Measurements from ENCODE around the gene KCP. TPM values are rescaled to one million over a fixed set of nuclear protein-coding genes. Genes with fewer than 3 reads are reported as not detected.

The KCP gene
- total RNA-seq, 1 donor from 2014 or later, result 1.5 TPM

DNA sequence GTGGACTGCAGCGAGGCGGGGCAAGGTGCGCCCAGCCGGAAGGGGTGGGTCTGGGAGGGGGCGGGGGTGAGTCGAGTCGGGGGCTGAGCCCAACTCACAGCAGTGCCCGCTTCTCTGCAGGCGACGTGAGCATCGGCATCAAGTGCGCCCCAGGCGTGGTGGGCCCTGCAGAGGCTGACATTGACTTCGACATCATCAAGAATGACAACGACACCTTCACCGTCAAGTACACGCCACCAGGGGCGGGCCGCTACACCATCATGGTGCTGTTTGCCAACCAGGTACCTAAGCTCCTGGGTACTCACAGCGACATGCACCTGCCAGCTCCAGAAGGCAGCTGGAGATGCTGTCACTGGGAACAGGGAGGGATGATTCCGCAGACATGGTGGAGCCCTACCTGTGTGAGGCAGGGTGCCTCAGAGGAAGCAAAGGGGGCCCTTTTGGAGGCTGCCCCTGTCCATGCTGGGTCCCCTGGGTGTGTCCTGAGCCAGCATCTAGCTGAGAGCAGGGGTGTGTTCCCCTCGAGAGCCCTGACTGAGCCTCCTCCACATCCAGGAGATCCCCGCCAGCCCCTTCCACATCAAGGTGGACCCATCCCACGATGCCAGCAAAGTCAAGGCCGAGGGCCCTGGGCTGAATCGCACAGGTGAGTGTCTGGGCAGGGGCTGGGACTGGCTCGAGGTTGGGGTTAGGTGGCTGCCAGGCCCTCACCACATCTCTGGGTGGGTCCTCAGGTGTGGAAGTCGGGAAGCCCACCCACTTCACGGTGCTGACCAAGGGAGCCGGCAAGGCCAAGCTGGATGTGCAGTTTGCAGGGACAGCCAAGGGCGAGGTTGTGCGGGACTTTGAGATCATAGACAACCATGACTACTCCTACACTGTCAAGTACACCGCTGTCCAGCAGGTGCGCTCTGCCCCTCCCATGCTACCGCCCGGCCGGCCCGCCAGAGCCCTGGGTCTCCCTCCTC lies 67.6 kb downstream of the KCP start:
- H3K27me3 Mint-ChIP-seq (ENCODE audit: low read depth), result no peaks in the 10 kb centered on the region
- DNase-seq (ENCODE audit: low spot score), result peak; percentile 82
- peaks cover 41% of the 10 kb centered on the region for H3K36me3 Mint-ChIP-seq (ENCODE audit: low read depth)
- no peaks in the 10 kb centered on the region for H3K4me1 Mint-ChIP-seq (ENCODE audit: low read depth)
- H3K9me3 Mint-ChIP-seq (ENCODE audit: low read depth), result no peaks in the 10 kb centered on the region
- no peak overlapping the region for H3K4me3 Mint-ChIP-seq (ENCODE audit: unreplicated experiment)
- no peak for TF ChIP-seq CTCF (IDR thresholded peaks at IDR 0.05)
- no peak overlapping the region for H3K27ac Mint-ChIP-seq (ENCODE audit: unreplicated experiment)

DNA sequence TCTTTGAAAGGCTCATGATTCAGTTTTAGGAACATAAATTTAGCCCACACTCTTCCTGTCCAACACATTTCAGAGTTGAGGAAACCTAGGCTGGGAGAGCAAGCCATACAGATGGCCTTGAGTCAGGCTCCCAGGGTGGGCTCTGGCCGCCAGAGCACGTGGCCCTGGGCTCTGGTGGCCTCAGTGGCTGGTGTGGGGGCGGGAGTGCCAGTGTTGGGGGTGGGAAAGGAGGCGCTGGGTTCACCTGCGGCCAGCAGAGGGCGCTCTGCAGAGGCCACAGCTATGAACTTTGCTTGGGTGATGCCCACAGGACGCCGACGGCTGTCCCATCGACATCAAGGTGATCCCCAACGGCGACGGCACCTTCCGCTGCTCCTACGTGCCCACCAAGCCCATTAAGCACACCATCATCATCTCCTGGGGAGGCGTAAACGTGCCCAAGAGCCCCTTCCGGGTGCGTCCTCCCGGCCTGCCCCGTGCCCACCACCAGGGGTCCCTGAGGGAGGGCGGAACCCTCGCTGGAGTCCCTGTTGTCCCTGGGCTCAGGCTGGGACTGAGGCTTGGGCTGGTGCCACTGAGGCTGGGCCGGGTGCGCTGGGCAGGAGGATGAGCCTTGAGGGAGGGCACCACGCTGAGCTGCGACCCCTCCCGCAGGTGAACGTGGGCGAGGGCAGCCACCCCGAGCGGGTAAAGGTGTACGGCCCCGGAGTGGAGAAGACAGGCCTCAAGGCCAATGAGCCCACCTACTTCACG lies 68.4 kb downstream of the KCP start:
- peak; percentile 83 for DNase-seq (ENCODE audit: low spot score)
- Mint-ChIP-seq H3K4me3 (ENCODE audit: unreplicated experiment) (no peak overlapping the region), H3K27me3 (ENCODE audit: low read depth) (no peaks in the 10 kb centered on the region), H3K36me3 (ENCODE audit: low read depth) (peaks cover 43% of the 10 kb centered on the region), H3K9me3 (ENCODE audit: low read depth) (no peaks in the 10 kb centered on the region), H3K4me1 (ENCODE audit: low read depth) (no peaks in the 10 kb centered on the region), H3K27ac (ENCODE audit: unreplicated experiment) (no peak overlapping the region)
- peak; percentile 87 for TF ChIP-seq CTCF (IDR thresholded peaks at IDR 0.05)

DNA sequence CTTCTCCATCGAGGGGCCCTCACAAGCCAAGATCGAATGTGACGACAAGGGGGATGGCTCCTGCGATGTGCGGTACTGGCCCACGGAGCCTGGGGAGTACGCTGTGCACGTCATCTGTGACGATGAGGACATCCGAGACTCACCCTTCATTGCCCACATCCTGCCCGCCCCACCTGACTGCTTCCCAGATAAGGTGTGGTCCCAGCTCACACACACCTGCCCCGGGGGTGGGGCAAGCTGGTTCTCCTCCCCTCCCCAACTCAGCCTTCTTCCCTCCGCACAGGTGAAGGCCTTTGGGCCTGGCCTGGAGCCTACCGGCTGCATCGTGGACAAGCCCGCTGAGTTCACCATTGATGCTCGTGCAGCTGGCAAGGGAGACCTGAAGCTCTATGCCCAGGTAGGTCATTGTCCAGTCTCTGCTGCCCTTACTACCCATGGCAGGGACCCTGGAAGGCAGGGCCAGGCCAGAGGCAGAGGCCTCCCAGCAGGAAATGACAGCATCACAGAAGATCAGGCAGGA lies 69.3 kb downstream of the KCP start:
- no peak overlapping the region for H3K4me3 Mint-ChIP-seq (ENCODE audit: unreplicated experiment)
- no peak overlapping the region for H3K27ac Mint-ChIP-seq (ENCODE audit: unreplicated experiment)
- TF ChIP-seq CTCF (IDR thresholded peaks at IDR 0.05), result no peak
- H3K27me3 Mint-ChIP-seq (ENCODE audit: low read depth), result no peaks in the 10 kb centered on the region
- DNase-seq (ENCODE audit: low spot score), result peak; percentile 90
- H3K4me1 Mint-ChIP-seq (ENCODE audit: low read depth), result no peaks in the 10 kb centered on the region
- peaks cover 41% of the 10 kb centered on the region for H3K36me3 Mint-ChIP-seq (ENCODE audit: low read depth)
- H3K9me3 Mint-ChIP-seq (ENCODE audit: low read depth), result no peaks in the 10 kb centered on the region

GRCh38 chr7:128840326-128841170 lies 70.0 kb downstream of the KCP start:
- H3K9me3 Mint-ChIP-seq (ENCODE audit: low read depth), result no peaks in the 10 kb centered on the region
- TF ChIP-seq CTCF (IDR thresholded peaks at IDR 0.05), result no peak
- no peaks in the 10 kb centered on the region for H3K27me3 Mint-ChIP-seq (ENCODE audit: low read depth)
- H3K27ac Mint-ChIP-seq (ENCODE audit: unreplicated experiment), result no peak overlapping the region
- peaks cover 3% of the 10 kb centered on the region for H3K4me1 Mint-ChIP-seq (ENCODE audit: low read depth)
- peaks cover 41% of the 10 kb centered on the region for H3K36me3 Mint-ChIP-seq (ENCODE audit: low read depth)
- DNase-seq (ENCODE audit: low spot score), result no peak
- H3K4me3 Mint-ChIP-seq (ENCODE audit: unreplicated experiment), result no peak overlapping the region

Data from chondrocyte (in vitro differentiated cells).